OCI-LY3 (cell line): ENCODE results near the gene OR10H5.

Experiments
- EZH2phosphoT487 ChIP-seq: fragments of 200-600 bp; shearing (Covaris generic); IDR thresholded peaks from 2 replicates; pipeline ENCODE4 v1.6.1; 2018; ENCODE audit warnings: antibody characterized with exemption, mixed run types, low read depth
- TF ChIP-seq, protein P1 (sequence below): fragments of 200-600, 300-600 bp; sonication (generic); IDR thresholded peaks from 2 replicates; pipeline ENCODE4 v1.5.1; 2014; ENCODE audit warnings: antibody characterized with exemption, low read length, low read depth

DNA sequence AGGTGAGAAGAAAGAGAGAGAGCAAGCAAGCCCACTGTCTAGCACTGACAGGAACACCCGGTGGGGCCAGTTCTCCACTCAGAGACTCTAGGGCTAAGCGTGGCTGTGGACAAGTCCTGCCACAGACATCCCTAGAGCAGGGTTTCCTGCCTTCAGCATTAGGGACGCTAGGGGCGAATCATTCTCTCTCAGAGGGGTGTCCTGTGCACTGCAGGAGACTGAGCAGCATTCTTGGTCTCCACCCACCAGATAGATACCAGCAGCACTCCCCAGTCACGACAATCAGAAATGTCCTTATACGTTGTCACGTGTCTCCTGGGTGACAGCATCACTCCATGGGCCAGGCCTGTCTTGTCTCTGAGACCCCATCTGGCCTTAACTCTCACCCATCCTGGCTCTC is 26.5 kb downstream of the OR10H5 start:
- TF ChIP-seq, protein P1, sequence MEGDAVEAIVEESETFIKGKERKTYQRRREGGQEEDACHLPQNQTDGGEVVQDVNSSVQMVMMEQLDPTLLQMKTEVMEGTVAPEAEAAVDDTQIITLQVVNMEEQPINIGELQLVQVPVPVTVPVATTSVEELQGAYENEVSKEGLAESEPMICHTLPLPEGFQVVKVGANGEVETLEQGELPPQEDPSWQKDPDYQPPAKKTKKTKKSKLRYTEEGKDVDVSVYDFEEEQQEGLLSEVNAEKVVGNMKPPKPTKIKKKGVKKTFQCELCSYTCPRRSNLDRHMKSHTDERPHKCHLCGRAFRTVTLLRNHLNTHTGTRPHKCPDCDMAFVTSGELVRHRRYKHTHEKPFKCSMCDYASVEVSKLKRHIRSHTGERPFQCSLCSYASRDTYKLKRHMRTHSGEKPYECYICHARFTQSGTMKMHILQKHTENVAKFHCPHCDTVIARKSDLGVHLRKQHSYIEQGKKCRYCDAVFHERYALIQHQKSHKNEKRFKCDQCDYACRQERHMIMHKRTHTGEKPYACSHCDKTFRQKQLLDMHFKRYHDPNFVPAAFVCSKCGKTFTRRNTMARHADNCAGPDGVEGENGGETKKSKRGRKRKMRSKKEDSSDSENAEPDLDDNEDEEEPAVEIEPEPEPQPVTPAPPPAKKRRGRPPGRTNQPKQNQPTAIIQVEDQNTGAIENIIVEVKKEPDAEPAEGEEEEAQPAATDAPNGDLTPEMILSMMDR: no peak
- no peak for TF ChIP-seq EZH2phosphoT487
